Ovary (tissue), 9 donors: Measurements from ENCODE around the gene TMEM50B. TPM values are rescaled to one million over a fixed set of nuclear protein-coding genes. Genes with fewer than 3 reads are reported as not detected.
A peak's percentile ranks its signal among the peaks of the same experiment; 100 is the strongest.

Experiments
- DNase-seq, 5 donors: peaks; one replicate each; pipeline ENCODE4 v3.0.0-alpha.2; 2019 to 2020
- H3K27ac ChIP-seq, 2 donors: fragments of 200-600 bp; one replicate each; pipeline versions ENCODE4 v1.5.1 to v1.8.0; 2019 to 2022
- H3K27me3 ChIP-seq: fragments of 200-600 bp; one replicate; pipeline ENCODE4 v1.8.0; 2022
- H3K36me3 ChIP-seq: fragments of 200-600 bp; sonication (generic); one replicate; pipeline ENCODE4 v1.5.1; 2019
- H3K4me1 ChIP-seq: one replicate; pipeline ENCODE4 v1.8.1; 2013; ENCODE audit warnings: mild to moderate bottlenecking, moderate library complexity; ENCODE audit not compliant: insufficient read depth
- H3K4me3 ChIP-seq: fragments of 200-600 bp; sonication (generic); one replicate; pipeline ENCODE4 v1.5.1; 2017
- H3K9me3 ChIP-seq, 2 donors: fragments of 200-600 bp in 1 of 2; sonication (generic) in 1 of 2; one replicate each; pipeline versions ENCODE4 v1.5.1 to v1.8.1; 2013 to 2019; ENCODE audit warnings: mild to moderate bottlenecking in 1 of 2, moderate library complexity in 1 of 2
- EP300 ChIP-seq: sonication (generic); formaldehyde crosslinking; IDR thresholded peaks from one replicate; pipeline ENCODE4 v1.6.1; 2017; ENCODE audit warnings: antibody characterized with exemption
- POLR2A ChIP-seq: fragments of 450-650 bp; IDR thresholded peaks from one replicate; pipeline ENCODE4 v1.6.1; 2017; ENCODE audit warnings: antibody characterized with exemption, mild to moderate bottlenecking, moderate library complexity
- WGBS, 3 donors: extraction: QIAGEN DNeasy Blood & Tissue Kit in 1 of 3; methylation state at CpG; one replicate each; pipeline versions ENCODE4 v1.1.5 to v1.1.7; 2013 to 2017; 5-methylcytosine and 5-hydroxymethylcytosine counted together
- intact Hi-C, 4 donors: fragments of 100-400 bp; cut with DNase I; formaldehyde crosslinking; loops; one replicate each; pipeline versions ENCODE4 v1.11.0 to v1.15.1; 2022 to 2023
- polyA plus RNA-seq, 2 donors: library from polyadenylated mRNA; stranded (reverse); fragments of 200-250 nt in 1 of 2; fragments of 350-450 nt in 1 of 2; fragmentation: Illumina TruSeq in 1 of 2; extraction: RNeasy Lipid Tissue Mini Kit (QIAGEN cat#74804) in 1 of 2; gene quantifications; one replicate each; pipeline ENCODE4 v1.2.3, GENCODE V29; 2013 to 2014
- total RNA-seq, 7 donors: library from RNA; depleted of rRNA in 2 of 7; stranded (reverse); fragments of >200 nt in 2 of 7; fragmentation: NEBNext Ultra II Directional in 3 of 7; extraction: Animal tissue kit (Norgen Biotek cat#: 25700) in 3 of 7; gene quantifications; one replicate each; pipeline versions ENCODE4 v1.1.0 to v1.2.4, GENCODE V29; 2016 to 2023
- TF ChIP-seq, protein P1 (sequence below), 3 donors: fragments of 450-650 bp in 2 of 3; fragments of 200-600 bp in 1 of 3; IDR thresholded peaks; one replicate each; pipeline versions ENCODE4 v1.5.1 to v1.8.0; 2016 to 2022; ENCODE audit warnings: antibody characterized with exemption in 3 of 3, mild to moderate bottlenecking in 1 of 3
- donor health status: DM: no; HTN: no; CAD: no; lungs with moderate emphysema.
- donor health status: DM: no; HTN: no; CAD: no.
- donor health status: Bipolar disorder and iron deficiency.
- donor health status: DM: yes; HTN: yes; CAD: no.
- donor health status: DM: no; HTN: no; CAD: no.
- donor health status: DM: yes; HTN: yes; CAD: no.

TMEM50B gene
- total and polyA plus RNA-seq, 9 donors: 50.1 to 122 (median 75.4) TPM

DNA sequence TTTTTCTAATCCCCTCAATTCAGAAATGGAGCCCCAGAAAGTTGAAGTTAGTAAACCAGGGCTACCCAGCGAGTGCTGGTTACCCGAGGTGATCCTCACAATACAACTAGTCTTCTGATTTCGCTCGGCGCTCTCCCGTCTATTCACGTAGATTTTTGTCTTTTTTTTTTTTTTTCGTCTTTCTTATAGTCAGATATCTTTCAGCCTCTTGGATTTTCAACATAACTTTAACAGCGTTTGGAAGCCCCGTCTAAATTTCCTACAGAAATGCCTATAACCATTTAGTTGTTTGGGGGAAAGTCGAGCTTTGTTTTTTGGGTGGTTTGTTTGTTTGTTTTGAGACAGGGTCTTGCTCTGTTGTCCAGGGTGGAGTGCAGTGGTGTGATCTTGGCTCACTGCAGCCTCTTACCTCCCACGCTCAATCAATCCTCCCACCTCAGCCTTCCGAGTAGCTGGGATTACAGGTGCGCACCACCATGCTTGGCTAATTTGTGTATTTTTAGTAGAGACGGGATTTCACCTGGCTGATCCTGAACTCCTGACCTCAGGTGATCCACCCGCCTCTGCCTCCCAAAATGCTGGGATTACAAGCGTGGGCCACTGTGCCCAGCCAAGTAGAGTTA is 818 bp upstream of the TMEM50B start:
- TF ChIP-seq EP300: no peak
- TF ChIP-seq POLR2A: no peak
- TF ChIP-seq, protein P1, sequence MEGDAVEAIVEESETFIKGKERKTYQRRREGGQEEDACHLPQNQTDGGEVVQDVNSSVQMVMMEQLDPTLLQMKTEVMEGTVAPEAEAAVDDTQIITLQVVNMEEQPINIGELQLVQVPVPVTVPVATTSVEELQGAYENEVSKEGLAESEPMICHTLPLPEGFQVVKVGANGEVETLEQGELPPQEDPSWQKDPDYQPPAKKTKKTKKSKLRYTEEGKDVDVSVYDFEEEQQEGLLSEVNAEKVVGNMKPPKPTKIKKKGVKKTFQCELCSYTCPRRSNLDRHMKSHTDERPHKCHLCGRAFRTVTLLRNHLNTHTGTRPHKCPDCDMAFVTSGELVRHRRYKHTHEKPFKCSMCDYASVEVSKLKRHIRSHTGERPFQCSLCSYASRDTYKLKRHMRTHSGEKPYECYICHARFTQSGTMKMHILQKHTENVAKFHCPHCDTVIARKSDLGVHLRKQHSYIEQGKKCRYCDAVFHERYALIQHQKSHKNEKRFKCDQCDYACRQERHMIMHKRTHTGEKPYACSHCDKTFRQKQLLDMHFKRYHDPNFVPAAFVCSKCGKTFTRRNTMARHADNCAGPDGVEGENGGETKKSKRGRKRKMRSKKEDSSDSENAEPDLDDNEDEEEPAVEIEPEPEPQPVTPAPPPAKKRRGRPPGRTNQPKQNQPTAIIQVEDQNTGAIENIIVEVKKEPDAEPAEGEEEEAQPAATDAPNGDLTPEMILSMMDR (IDR thresholded peaks at IDR 0.05): no peak
- peak overlapping the region; percentile 59 to 67 for H3K27ac ChIP-seq
- intact Hi-C loops: no loop called here
- H3K27me3 ChIP-seq: no peaks in the 10 kb centered on the region
- H3K4me3 ChIP-seq: peak overlapping the region; percentile 96
- no peaks in the 10 kb centered on the region for H3K36me3 ChIP-seq
- 11 to 21% (median 18%) methylated on average over 17 of the region's 17 CpGs for WGBS, 3 donors
- DNase-seq: no peak
- H3K9me3 ChIP-seq: no peaks in the 10 kb centered on the region
- H3K4me1 ChIP-seq: peaks cover 5% of the 10 kb centered on the region

DNA sequence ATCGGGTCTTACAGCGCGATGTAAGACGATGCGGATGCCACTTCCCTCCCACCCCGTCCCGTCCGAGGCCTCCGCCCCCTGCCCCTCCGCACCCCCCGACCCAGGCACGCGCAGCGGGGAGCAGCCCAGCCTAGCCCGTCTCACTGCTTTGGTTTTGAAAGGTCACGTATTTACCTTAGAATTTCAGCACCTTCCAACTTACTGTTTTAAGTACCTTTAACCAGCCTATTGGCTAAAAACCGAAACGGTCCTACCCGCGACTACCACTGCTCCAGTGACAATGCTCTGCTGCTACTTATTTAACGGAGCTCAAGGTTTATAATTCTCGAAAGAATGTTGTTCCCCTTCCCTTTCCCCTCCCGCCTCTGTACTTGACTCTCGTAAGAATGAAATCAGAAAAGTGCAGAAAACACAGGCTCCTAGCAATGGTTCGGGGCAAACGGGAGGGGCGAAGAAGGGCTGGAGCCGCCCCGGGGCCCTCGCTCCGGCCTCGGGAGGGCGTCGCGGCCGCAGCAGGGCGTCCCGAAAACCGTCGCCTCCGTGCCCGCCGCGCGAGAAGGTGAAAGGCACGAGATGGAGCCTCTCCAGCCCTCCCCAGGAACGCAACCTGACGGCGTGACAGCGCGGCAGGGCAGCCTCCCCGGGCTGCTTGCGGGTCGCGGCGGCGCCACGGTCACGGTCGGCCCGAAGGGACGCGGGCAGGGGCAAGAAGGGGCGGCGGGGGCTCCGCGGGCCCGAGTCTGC is 667 bp downstream of the TMEM50B start:
- TF ChIP-seq POLR2A: no peak
- no peak for TF ChIP-seq EP300
- TF ChIP-seq, protein P1 (IDR thresholded peaks at IDR 0.05): no peak
- peak in 4 of 5 donors; percentile 32 to 57 (median 50) for DNase-seq
- 0 to 1% (median 1%) methylated on average over 36 to 68 of the region's 68 CpGs for WGBS, 3 donors

DNA sequence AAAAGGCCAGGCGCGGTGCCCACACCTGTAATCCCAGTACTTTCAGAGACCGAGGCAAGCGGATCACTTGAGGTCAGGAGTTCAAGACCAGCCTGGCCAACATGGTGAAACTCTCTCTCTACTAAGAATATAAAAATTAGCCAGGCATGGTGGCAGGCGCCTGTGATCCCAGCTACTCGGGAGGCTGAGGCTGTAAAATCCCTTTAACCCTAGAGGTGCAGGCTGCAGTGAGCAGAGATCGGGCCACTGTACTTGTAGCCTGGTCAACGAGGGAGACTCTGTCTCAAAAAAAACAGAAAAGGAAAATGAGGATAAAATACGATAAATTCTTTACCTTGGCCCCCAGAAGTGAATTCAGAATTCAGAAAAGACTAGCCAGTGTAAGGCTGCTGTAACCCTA is 1.6 kb downstream of the TMEM50B start:
- WGBS, 3 donors: 55 to 58% (median 56%) methylated on average over 9 of the region's 9 CpGs
- TF ChIP-seq POLR2A (no peak), EP300 (no peak)
- TF ChIP-seq, protein P1 (IDR thresholded peaks at IDR 0.05): no peak
- intact Hi-C loops: no loop called here
- Histone ChIP-seq H3K9me3 (no peaks in the 10 kb centered on the region), H3K4me1 (peaks cover 7% of the 10 kb centered on the region), H3K4me3 (peak overlapping the region; percentile 96), H3K36me3 (no peaks in the 10 kb centered on the region), H3K27me3 (no peaks in the 10 kb centered on the region), H3K27ac (peak overlapping the region in 1 of 2 donors; percentile 94)
- DNase-seq: no peak

More for the DNA sequence above, 667 bp downstream of the TMEM50B start:
- H3K4me1 ChIP-seq: peaks cover 7% of the 10 kb centered on the region
- H3K27me3 ChIP-seq: no peaks in the 10 kb centered on the region
- H3K36me3 ChIP-seq: no peaks in the 10 kb centered on the region
- no peaks in the 10 kb centered on the region for H3K9me3 ChIP-seq
- H3K27ac ChIP-seq: peak overlapping the region; percentile 78 to 94
- peak overlapping the region; percentile 96 for H3K4me3 ChIP-seq
- intact Hi-C loops: no loop called here

GRCh38 chr21:33477066-33477465 is 2.7 kb downstream of the TMEM50B start:
- Histone ChIP-seq H3K36me3 (no peaks in the 10 kb centered on the region), H3K4me1 (peaks cover 7% of the 10 kb centered on the region), H3K27ac (no peak overlapping the region), H3K4me3 (no peak overlapping the region), H3K9me3 (no peaks in the 10 kb centered on the region), H3K27me3 (no peaks in the 10 kb centered on the region)
- intact Hi-C loops: no loop called here
- WGBS, 3 donors: 81 to 86% (median 85%) methylated on average over 7 of the region's 7 CpGs
- DNase-seq: no peak
- TF ChIP-seq EP300 (no peak), POLR2A (no peak)
- TF ChIP-seq, protein P1 (IDR thresholded peaks at IDR 0.05): no peak
